Kidney (tissue), 14 donors: Measurements from ENCODE around the gene L3MBTL4. TPM values are rescaled to one million over a fixed set of nuclear protein-coding genes. Genes with fewer than 3 reads are reported as not detected.
"Not testable (repeated sequence)": the region's sequence is repeated elsewhere in the genome, so short reads cannot be mapped to it uniquely, and the experiment has no call there.

ENCODE experiments used
- DNase-seq, 5 donors: peaks; one replicate each; pipeline ENCODE4 v3.0.0-alpha.2; 2013 to 2020
- FAIRE-seq: peaks from 2 replicates; lab custom pipeline; 2012; peaks lifted over from hg19 to GRCh38; lab: Jason Lieb, UNC
- H3K27ac ChIP-seq, 2 donors: one replicate each; pipeline ENCODE4 v1.7.0; 2013; ENCODE audit warnings: low read depth in 2 of 2, low read length in 2 of 2, inconsistent platforms in 1 of 2
- H3K27me3 ChIP-seq: one replicate; pipeline ENCODE4 v1.7.1; 2013; ENCODE audit warnings: low read length, inconsistent platforms; ENCODE audit not compliant: control insufficient read depth, insufficient read depth
- H3K36me3 ChIP-seq, 3 donors: one replicate each; pipeline versions ENCODE4 v1.7.0 to v1.7.1; 2013; ENCODE audit warnings: low read length in 3 of 3, control low read depth in 1 of 3, inconsistent platforms in 1 of 3; ENCODE audit not compliant: insufficient read depth in 3 of 3, control insufficient read depth in 2 of 3
- H3K4me1 ChIP-seq, 3 donors: one replicate each; pipeline versions ENCODE4 v1.7.0 to v1.7.1; 2013; ENCODE audit warnings: low read length in 3 of 3, inconsistent platforms in 1 of 3, low read depth in 1 of 3; ENCODE audit not compliant: control insufficient read depth in 2 of 3, insufficient read depth in 2 of 3
- H3K4me3 ChIP-seq, 3 donors: one replicate each; pipeline versions ENCODE4 v1.7.0 to v1.8.1; 2013; ENCODE audit warnings: low read length in 3 of 3, control low read depth in 1 of 3, inconsistent platforms in 1 of 3
- H3K9ac ChIP-seq, 3 donors: one replicate each; pipeline versions ENCODE4 v1.7.0 to v1.7.1; 2013; ENCODE audit warnings: low read length in 3 of 3, control low read depth in 1 of 3, inconsistent platforms in 1 of 3
- H3K9me3 ChIP-seq, 3 donors: one replicate each; pipeline versions ENCODE4 v1.7.0 to v1.7.1; 2013; ENCODE audit warnings: low read length in 3 of 3, control low read depth in 1 of 3, inconsistent platforms in 1 of 3; ENCODE audit not compliant: control insufficient read depth in 2 of 3, insufficient read depth in 1 of 3
- intact Hi-C: fragments of 100-400 bp; cut with DNase I; formaldehyde crosslinking; loops from one replicate; pipeline ENCODE4 v1.11.1; 2022
- polyA plus RNA-seq: library from polyadenylated mRNA; stranded (reverse); fragments of 350-450 nt; fragmentation: Illumina TruSeq; extraction: RNeasy Lipid Tissue Mini Kit (QIAGEN cat#74804); gene quantifications from one replicate; pipeline ENCODE4 v1.2.3, GENCODE V29; 2014; ENCODE audit warnings: low read depth, low replicate concordance; ENCODE audit not compliant: insufficient read depth
- total RNA-seq: library from RNA; stranded (reverse); fragmentation: NEBNext Ultra II Directional; extraction: Animal tissue kit (Norgen Biotek cat#: 25700); gene quantifications from one replicate; pipeline ENCODE4 v1.2.1, GENCODE V29; 2021
- TF ChIP-seq, protein P1 (sequence below): IDR thresholded peaks from 3 replicates; pipeline ENCODE4 v1.5.1; 2012; ENCODE audit warnings: mild to moderate bottlenecking, moderate library complexity, borderline replicate concordance; ENCODE audit not compliant: insufficient read depth; ENCODE audit errors: extremely low read depth
- donor health status: control.
- donor health status: control.
- donor health status: control.
- donor health status: control.
- donor health status: control.
- donor health status: DM: yes; HTN: yes; CAD: no.
- donor health status: Normal renal cell carcinoma (clear cell type).

L3MBTL4 gene
- total and polyA plus RNA-seq, 2 donors from 2014 or later = 3.9 to 15.2 TPM

- H3K27ac ChIP-seq = no peak overlapping the region
- FAIRE-seq = no peak
- peaks cover 0 to 11% (median 0%) of the 10 kb centered on the region in 3 donors for H3K9me3 ChIP-seq
- no peak overlapping the region for H3K4me3 ChIP-seq
- H3K36me3 ChIP-seq = peaks cover 0 to 5% (median 2%) of the 10 kb centered on the region in 3 donors
- intact Hi-C loops = no loop called here
- H3K9ac ChIP-seq = no peak overlapping the region
- TF ChIP-seq, protein P1, sequence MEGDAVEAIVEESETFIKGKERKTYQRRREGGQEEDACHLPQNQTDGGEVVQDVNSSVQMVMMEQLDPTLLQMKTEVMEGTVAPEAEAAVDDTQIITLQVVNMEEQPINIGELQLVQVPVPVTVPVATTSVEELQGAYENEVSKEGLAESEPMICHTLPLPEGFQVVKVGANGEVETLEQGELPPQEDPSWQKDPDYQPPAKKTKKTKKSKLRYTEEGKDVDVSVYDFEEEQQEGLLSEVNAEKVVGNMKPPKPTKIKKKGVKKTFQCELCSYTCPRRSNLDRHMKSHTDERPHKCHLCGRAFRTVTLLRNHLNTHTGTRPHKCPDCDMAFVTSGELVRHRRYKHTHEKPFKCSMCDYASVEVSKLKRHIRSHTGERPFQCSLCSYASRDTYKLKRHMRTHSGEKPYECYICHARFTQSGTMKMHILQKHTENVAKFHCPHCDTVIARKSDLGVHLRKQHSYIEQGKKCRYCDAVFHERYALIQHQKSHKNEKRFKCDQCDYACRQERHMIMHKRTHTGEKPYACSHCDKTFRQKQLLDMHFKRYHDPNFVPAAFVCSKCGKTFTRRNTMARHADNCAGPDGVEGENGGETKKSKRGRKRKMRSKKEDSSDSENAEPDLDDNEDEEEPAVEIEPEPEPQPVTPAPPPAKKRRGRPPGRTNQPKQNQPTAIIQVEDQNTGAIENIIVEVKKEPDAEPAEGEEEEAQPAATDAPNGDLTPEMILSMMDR = no peak
- no peaks in the 10 kb centered on the region for H3K27me3 ChIP-seq
- H3K4me1 ChIP-seq = peaks cover 0 to 2% (median under 1%) of the 10 kb centered on the region in 3 donors
- DNase-seq = no peak
These were observed 152.8 kb downstream of the L3MBTL4 start for GRCh38 chr18:6261938-6262337.

- H3K9me3 ChIP-seq = peaks cover 0 to 11% (median 0%) of the 10 kb centered on the region in 3 donors
- intact Hi-C loops, H3K27ac ChIP-seq, DNase-seq, H3K36me3 ChIP-seq, H3K4me3 ChIP-seq, H3K27me3 ChIP-seq, FAIRE-seq, H3K9ac ChIP-seq: not testable (repeated sequence)
- H3K4me1 ChIP-seq = peaks cover 0 to 13% (median 6%) of the 10 kb centered on the region in 3 donors
These were observed 155.4 kb downstream of the L3MBTL4 start for GRCh38 chr18:6259324-6259723.

GRCh38 chr18:6257950-6258349, 156.8 kb downstream of the L3MBTL4 start:
- DNase-seq (no peak), FAIRE-seq (no peak)
- Histone ChIP-seq H3K36me3 (peaks cover 0 to 2% (median 0%) of the 10 kb centered on the region in 3 donors), H3K9ac (no peak overlapping the region), H3K4me1 (peaks cover 0 to 13% (median 6%) of the 10 kb centered on the region in 3 donors), H3K4me3 (no peak overlapping the region), H3K27me3 (no peaks in the 10 kb centered on the region), H3K27ac (no peak overlapping the region), H3K9me3 (peaks cover 0 to 11% (median 0%) of the 10 kb centered on the region in 3 donors)
- intact Hi-C loops = no loop called here
- TF ChIP-seq, protein P1 = no peak

DNA sequence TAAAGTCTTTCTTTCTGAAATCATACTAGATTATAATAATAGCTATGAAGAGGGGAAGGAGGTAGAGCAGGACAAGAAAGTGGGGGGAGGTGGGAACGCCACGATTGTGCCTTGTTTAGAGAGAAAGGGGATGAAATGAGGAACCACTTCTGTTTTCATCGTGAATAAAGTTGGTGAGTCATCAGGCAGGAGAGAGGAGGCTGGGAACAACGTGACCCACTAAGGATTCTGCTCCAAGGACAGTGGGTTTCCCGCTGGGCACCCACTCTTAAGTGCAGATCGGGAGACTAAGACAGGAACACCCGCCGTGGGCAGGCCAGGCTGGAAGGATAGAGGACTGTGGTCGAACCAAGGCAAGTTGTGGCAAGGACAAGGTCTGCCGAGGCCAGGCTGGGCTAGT, 158.2 kb downstream of the L3MBTL4 start:
- no peak overlapping the region for H3K27ac ChIP-seq
- DNase-seq (no peak), FAIRE-seq (no peak)
- no peaks in the 10 kb centered on the region for H3K36me3 ChIP-seq
- peaks cover 0 to 13% (median 6%) of the 10 kb centered on the region in 3 donors for H3K4me1 ChIP-seq
- intact Hi-C loops = no loop called here
- peaks cover 0 to 11% (median 0%) of the 10 kb centered on the region in 3 donors for H3K9me3 ChIP-seq
- TF ChIP-seq, protein P1 = no peak
- H3K27me3 ChIP-seq = no peaks in the 10 kb centered on the region
- H3K9ac ChIP-seq = no peak overlapping the region
- no peak overlapping the region for H3K4me3 ChIP-seq
